Colonic mucosa (tissue), 4 donors: ENCODE measurements around the gene CCNY. TPM values are rescaled to one million over a fixed set of nuclear protein-coding genes. Genes with fewer than 3 reads are reported as not detected.

Source experiments
- DNase-seq: peaks from one replicate; pipeline ENCODE4 v3.0.0-alpha.2; 2020
- H3K27ac ChIP-seq: fragments of 200-600 bp; one replicate; pipeline ENCODE4 v1.8.0; 2021
- H3K27me3 ChIP-seq: fragments of 200-600 bp; one replicate; pipeline ENCODE4 v1.8.0; 2021
- H3K36me3 ChIP-seq: fragments of 200-600 bp; one replicate; pipeline ENCODE4 v1.8.0; 2021
- H3K4me1 ChIP-seq: fragments of 200-600 bp; one replicate; pipeline ENCODE4 v1.8.0; 2021; ENCODE audit warnings: mild to moderate bottlenecking
- H3K4me3 ChIP-seq: fragments of 200-600 bp; one replicate; pipeline ENCODE4 v1.8.0; 2021
- H3K9ac ChIP-seq, 2 donors: one replicate each; pipeline ENCODE4 v1.7.0; 2013; ENCODE audit warnings: control low read depth in 2 of 2, low read depth in 2 of 2, low read length in 2 of 2
- H3K9me3 ChIP-seq: fragments of 200-600 bp; one replicate; pipeline ENCODE4 v1.8.0; 2021
- CTCF ChIP-seq: fragments of 200-600 bp; IDR thresholded peaks from one replicate; pipeline ENCODE4 v1.8.0; 2022; ENCODE audit warnings: antibody characterized with exemption, mild to moderate bottlenecking
- intact Hi-C: fragments of 100-400 bp; cut with DNase I; formaldehyde crosslinking; loops from one replicate; pipeline ENCODE4 v1.14.1; 2022
- total RNA-seq, 2 donors: library from RNA; stranded (reverse); fragmentation: NEBNext Ultra II Directional in 1 of 2; extraction: Animal tissue kit (Norgen Biotek cat#: 25700) in 1 of 2; gene quantifications; one replicate each; pipeline ENCODE4 v1.2.1, GENCODE V29; 2021
- donor health status: healthy.
- donor health status: DM: no; HTN: no; CAD: no.
- donor health status: DM: no; HTN: no; CAD: no.

CCNY gene
- total RNA-seq, 2 donors from 2014 or later, result 43.5 to 68.6 TPM

- no peaks in the 10 kb centered on the region for H3K4me1 ChIP-seq
- no peak for TF ChIP-seq CTCF
- H3K4me3 ChIP-seq, result no peak overlapping the region
- no peaks in the 10 kb centered on the region for H3K27me3 ChIP-seq
- DNase-seq, result no peak
- no peaks in the 10 kb centered on the region for H3K9me3 ChIP-seq
- intact Hi-C loops, result no loop called here
- H3K36me3 ChIP-seq, result no peaks in the 10 kb centered on the region
- H3K27ac ChIP-seq, result no peak overlapping the region
- H3K9ac ChIP-seq, result no peak overlapping the region
Measured at GRCh38 chr10:35412003-35412723, 75.9 kb downstream of the CCNY start.

- no peak overlapping the region for H3K27ac ChIP-seq
- no peak overlapping the region for H3K4me3 ChIP-seq
- intact Hi-C loops, result no loop called here
- no peak overlapping the region for H3K9ac ChIP-seq
- no peak for TF ChIP-seq CTCF
- no peaks in the 10 kb centered on the region for H3K36me3 ChIP-seq
- DNase-seq, result no peak
- no peaks in the 10 kb centered on the region for H3K4me1 ChIP-seq
- H3K27me3 ChIP-seq, result no peaks in the 10 kb centered on the region
- H3K9me3 ChIP-seq, result no peaks in the 10 kb centered on the region
Measured at GRCh38 chr10:35412900-35413491, 76.7 kb downstream of the CCNY start.

- Histone ChIP-seq H3K4me1 (no peaks in the 10 kb centered on the region), H3K27ac (no peak overlapping the region), H3K4me3 (no peak overlapping the region), H3K9me3 (no peaks in the 10 kb centered on the region), H3K27me3 (no peaks in the 10 kb centered on the region), H3K9ac (no peak overlapping the region), H3K36me3 (no peaks in the 10 kb centered on the region)
- intact Hi-C loops, result no loop called here
- DNase-seq, result no peak
- no peak for TF ChIP-seq CTCF
Measured at GRCh38 chr10:35413985-35414861, 77.9 kb downstream of the CCNY start.

GRCh38 chr10:35415505-35415904, 79.2 kb downstream of the CCNY start:
- Histone ChIP-seq H3K9me3 (no peaks in the 10 kb centered on the region), H3K9ac (no peak overlapping the region), H3K4me1 (no peaks in the 10 kb centered on the region), H3K27ac (no peak overlapping the region), H3K27me3 (no peaks in the 10 kb centered on the region), H3K36me3 (no peaks in the 10 kb centered on the region), H3K4me3 (no peak overlapping the region)
- intact Hi-C loops, result no loop called here
- TF ChIP-seq CTCF, result no peak
- DNase-seq, result no peak

GRCh38 chr10:35416619-35417312, 80.5 kb downstream of the CCNY start:
- no peak overlapping the region for H3K9ac ChIP-seq
- no peaks in the 10 kb centered on the region for H3K9me3 ChIP-seq
- no peak overlapping the region for H3K4me3 ChIP-seq
- intact Hi-C loops, result no loop called here
- H3K36me3 ChIP-seq, result no peaks in the 10 kb centered on the region
- no peaks in the 10 kb centered on the region for H3K27me3 ChIP-seq
- DNase-seq, result no peak
- H3K27ac ChIP-seq, result no peak overlapping the region
- TF ChIP-seq CTCF, result no peak
- H3K4me1 ChIP-seq, result no peaks in the 10 kb centered on the region
